ENCODE data around the gene ITGAD. TPM values are rescaled to one million over a fixed set of nuclear protein-coding genes. Genes with fewer than 3 reads are reported as not detected.

ITGAD gene
- total and polyA plus RNA-seq, 4 donors = 0.04 to 3.6 (median 2.1) TPM

DNA sequence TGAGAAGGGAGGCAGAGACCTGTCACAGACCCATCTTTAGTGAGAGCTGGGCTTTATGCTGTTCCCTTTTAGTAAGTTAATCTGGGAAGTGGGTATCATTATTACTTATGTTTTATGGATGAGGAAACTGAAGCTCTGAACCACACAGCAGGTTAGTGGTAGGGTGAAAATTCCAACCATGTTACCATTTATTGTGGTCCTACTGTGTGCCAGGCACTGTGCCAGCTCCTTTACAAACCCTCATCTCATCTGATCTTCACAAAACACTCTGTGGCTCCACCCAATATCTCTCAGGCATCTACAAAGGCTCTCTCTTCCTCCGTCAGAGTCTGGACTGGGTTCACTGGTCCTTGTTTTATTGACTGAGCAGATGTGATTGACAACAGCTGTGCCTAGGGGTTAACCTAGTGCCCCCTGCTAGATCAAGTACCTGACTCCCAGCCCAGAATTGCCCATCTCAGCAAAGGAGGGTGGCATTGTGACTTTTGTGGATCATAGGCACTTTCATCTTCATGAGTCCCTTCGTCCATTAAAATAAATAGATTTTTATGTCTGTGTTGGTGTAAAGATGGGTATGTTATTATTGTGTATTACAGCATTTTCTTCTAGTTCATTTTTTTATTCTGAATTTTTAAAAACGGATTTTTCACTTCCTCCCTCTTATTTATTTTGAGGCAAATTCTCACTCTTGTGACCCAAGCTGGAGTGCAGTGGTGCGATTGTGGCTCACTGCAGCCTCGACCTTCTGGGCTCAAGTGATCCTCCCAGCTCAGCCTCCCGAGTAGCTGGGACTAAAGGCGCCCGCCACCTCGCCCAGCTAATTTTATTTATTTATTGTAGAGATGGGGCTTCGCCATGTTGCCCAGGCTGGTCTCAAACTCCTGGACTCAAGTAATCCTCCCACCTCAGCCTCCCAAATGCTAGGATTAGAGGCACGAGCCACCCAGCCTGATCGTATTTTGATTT lies 81.9 kb downstream of the ITGAD start:
- 92% methylated on average over 12 of the region's 12 CpGs for WGBS
- Histone ChIP-seq H3K36me3 (ENCODE audit: control insufficient read depth in 4 of 4, insufficient read depth in 3 of 4, low read depth in 1 of 4, low read length in 3 of 4) (no peaks in the 10 kb centered on the region), H3K4me3 (ENCODE audit: low read depth in 1 of 3, low read length in 3 of 3) (no peak overlapping the region), H3K9me3 (ENCODE audit: control insufficient read depth in 4 of 4, low read length in 3 of 4) (no peaks in the 10 kb centered on the region), H3K27ac (ENCODE audit: low read depth in 1 of 2, low read length in 2 of 2) (no peak overlapping the region), H3K4me1 (ENCODE audit: control insufficient read depth in 4 of 4, insufficient read depth in 4 of 4, low read length in 3 of 4) (peaks cover 8 to 36% (median 24%) of the 10 kb centered on the region in 4 donors), H3K9ac (ENCODE audit: low read depth in 1 of 2, low read length in 2 of 2) (no peak overlapping the region), H3K27me3 (ENCODE audit: control insufficient read depth in 4 of 4, insufficient read depth in 4 of 4, low read length in 3 of 4) (no peaks in the 10 kb centered on the region)
- TF ChIP-seq RAD21 (IDR thresholded peaks at IDR 0.05) (no peak), HNF4A (conservative IDR thresholded peaks at IDR 0.05) (no peak), SP1 (IDR thresholded peaks at IDR 0.05) (no peak), YY1 (IDR thresholded peaks at IDR 0.05) (no peak), FOXA2 (IDR thresholded peaks at IDR 0.05) (no peak), NR2F2 (IDR thresholded peaks at IDR 0.05) (no peak), GABPA (IDR thresholded peaks at IDR 0.05 in 1 of 2, conservative IDR thresholded peaks at IDR 0.05 in 1 of 2) (no peak), FOXA1 (IDR thresholded peaks at IDR 0.05) (no peak)
- TF ChIP-seq, protein P1, sequence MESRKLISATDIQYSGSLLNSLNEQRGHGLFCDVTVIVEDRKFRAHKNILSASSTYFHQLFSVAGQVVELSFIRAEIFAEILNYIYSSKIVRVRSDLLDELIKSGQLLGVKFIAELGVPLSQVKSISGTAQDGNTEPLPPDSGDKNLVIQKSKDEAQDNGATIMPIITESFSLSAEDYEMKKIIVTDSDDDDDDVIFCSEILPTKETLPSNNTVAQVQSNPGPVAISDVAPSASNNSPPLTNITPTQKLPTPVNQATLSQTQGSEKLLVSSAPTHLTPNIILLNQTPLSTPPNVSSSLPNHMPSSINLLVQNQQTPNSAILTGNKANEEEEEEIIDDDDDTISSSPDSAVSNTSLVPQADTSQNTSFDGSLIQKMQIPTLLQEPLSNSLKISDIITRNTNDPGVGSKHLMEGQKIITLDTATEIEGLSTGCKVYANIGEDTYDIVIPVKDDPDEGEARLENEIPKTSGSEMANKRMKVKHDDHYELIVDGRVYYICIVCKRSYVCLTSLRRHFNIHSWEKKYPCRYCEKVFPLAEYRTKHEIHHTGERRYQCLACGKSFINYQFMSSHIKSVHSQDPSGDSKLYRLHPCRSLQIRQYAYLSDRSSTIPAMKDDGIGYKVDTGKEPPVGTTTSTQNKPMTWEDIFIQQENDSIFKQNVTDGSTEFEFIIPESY (IDR thresholded peaks at IDR 0.05) = no peak
- TF ChIP-seq, protein P2, sequence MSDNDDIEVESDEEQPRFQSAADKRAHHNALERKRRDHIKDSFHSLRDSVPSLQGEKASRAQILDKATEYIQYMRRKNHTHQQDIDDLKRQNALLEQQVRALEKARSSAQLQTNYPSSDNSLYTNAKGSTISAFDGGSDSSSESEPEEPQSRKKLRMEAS (IDR thresholded peaks at IDR 0.05) = no peak
- TF ChIP-seq, protein P3, sequence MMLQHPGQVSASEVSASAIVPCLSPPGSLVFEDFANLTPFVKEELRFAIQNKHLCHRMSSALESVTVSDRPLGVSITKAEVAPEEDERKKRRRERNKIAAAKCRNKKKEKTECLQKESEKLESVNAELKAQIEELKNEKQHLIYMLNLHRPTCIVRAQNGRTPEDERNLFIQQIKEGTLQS (IDR thresholded peaks at IDR 0.05) = no peak
- TF ChIP-seq, protein P4, sequence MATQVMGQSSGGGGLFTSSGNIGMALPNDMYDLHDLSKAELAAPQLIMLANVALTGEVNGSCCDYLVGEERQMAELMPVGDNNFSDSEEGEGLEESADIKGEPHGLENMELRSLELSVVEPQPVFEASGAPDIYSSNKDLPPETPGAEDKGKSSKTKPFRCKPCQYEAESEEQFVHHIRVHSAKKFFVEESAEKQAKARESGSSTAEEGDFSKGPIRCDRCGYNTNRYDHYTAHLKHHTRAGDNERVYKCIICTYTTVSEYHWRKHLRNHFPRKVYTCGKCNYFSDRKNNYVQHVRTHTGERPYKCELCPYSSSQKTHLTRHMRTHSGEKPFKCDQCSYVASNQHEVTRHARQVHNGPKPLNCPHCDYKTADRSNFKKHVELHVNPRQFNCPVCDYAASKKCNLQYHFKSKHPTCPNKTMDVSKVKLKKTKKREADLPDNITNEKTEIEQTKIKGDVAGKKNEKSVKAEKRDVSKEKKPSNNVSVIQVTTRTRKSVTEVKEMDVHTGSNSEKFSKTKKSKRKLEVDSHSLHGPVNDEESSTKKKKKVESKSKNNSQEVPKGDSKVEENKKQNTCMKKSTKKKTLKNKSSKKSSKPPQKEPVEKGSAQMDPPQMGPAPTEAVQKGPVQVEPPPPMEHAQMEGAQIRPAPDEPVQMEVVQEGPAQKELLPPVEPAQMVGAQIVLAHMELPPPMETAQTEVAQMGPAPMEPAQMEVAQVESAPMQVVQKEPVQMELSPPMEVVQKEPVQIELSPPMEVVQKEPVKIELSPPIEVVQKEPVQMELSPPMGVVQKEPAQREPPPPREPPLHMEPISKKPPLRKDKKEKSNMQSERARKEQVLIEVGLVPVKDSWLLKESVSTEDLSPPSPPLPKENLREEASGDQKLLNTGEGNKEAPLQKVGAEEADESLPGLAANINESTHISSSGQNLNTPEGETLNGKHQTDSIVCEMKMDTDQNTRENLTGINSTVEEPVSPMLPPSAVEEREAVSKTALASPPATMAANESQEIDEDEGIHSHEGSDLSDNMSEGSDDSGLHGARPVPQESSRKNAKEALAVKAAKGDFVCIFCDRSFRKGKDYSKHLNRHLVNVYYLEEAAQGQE (IDR thresholded peaks at IDR 0.05) = no peak
- DNase-seq (ENCODE audit: low spot score) = no peak

DNA sequence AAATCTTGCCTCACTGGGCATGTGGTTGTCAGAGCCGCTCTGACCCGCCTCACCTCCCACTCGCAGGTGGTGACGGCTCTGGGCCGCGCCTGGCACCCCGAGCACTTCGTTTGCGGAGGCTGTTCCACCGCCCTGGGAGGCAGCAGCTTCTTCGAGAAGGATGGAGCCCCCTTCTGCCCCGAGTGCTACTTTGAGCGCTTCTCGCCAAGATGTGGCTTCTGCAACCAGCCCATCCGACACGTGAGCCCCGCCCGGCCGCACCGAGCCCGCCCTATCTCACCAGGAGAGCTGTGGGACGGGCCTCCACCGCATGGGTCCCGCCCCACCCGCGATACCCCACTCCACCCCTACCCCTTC lies 82.8 kb downstream of the ITGAD start:
- Histone ChIP-seq H3K4me1 (ENCODE audit: control insufficient read depth in 4 of 4, insufficient read depth in 4 of 4, low read length in 3 of 4) (peaks cover 8 to 36% (median 24%) of the 10 kb centered on the region in 4 donors), H3K27ac (ENCODE audit: low read depth in 1 of 2, low read length in 2 of 2) (no peak overlapping the region), H3K27me3 (ENCODE audit: control insufficient read depth in 4 of 4, insufficient read depth in 4 of 4, low read length in 3 of 4) (no peaks in the 10 kb centered on the region), H3K9me3 (ENCODE audit: control insufficient read depth in 4 of 4, low read length in 3 of 4) (no peaks in the 10 kb centered on the region), H3K9ac (ENCODE audit: low read depth in 1 of 2, low read length in 2 of 2) (no peak overlapping the region), H3K4me3 (ENCODE audit: low read depth in 1 of 3, low read length in 3 of 3) (no peak overlapping the region), H3K36me3 (ENCODE audit: control insufficient read depth in 4 of 4, insufficient read depth in 3 of 4, low read depth in 1 of 4, low read length in 3 of 4) (no peaks in the 10 kb centered on the region)
- peak; percentile 67 for DNase-seq (ENCODE audit: low spot score)
- 62% methylated on average over 26 of the region's 26 CpGs for WGBS
- no peak for TF ChIP-seq NR2F2 (IDR thresholded peaks at IDR 0.05)
- no peak for TF ChIP-seq RXRA (IDR thresholded peaks at IDR 0.05)
- TF ChIP-seq FOXA1 (IDR thresholded peaks at IDR 0.05) = no peak
- no peak for TF ChIP-seq HNF4A (conservative IDR thresholded peaks at IDR 0.05)
- TF ChIP-seq, protein P1 (IDR thresholded peaks at IDR 0.05) = no peak
- TF ChIP-seq JUND (IDR thresholded peaks at IDR 0.05) = no peak
- TF ChIP-seq EGR1 (IDR thresholded peaks at IDR 0.05; ENCODE audit: low read depth in 2 of 2) = no peak
- TF ChIP-seq RAD21 (IDR thresholded peaks at IDR 0.05) = no peak
- TF ChIP-seq HNF4G (IDR thresholded peaks at IDR 0.05) = no peak
- TF ChIP-seq, protein P5, sequence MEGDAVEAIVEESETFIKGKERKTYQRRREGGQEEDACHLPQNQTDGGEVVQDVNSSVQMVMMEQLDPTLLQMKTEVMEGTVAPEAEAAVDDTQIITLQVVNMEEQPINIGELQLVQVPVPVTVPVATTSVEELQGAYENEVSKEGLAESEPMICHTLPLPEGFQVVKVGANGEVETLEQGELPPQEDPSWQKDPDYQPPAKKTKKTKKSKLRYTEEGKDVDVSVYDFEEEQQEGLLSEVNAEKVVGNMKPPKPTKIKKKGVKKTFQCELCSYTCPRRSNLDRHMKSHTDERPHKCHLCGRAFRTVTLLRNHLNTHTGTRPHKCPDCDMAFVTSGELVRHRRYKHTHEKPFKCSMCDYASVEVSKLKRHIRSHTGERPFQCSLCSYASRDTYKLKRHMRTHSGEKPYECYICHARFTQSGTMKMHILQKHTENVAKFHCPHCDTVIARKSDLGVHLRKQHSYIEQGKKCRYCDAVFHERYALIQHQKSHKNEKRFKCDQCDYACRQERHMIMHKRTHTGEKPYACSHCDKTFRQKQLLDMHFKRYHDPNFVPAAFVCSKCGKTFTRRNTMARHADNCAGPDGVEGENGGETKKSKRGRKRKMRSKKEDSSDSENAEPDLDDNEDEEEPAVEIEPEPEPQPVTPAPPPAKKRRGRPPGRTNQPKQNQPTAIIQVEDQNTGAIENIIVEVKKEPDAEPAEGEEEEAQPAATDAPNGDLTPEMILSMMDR (IDR thresholded peaks at IDR 0.05; ENCODE audit: low read depth, low read length, missing input control) = no peak
- no peak for TF ChIP-seq GABPA (IDR thresholded peaks at IDR 0.05 in 1 of 2, conservative IDR thresholded peaks at IDR 0.05 in 1 of 2)
- TF ChIP-seq YY1 (IDR thresholded peaks at IDR 0.05) = no peak
- no peak for TF ChIP-seq TAF1 (conservative IDR thresholded peaks at IDR 0.05)
- no peak for TF ChIP-seq SP1 (IDR thresholded peaks at IDR 0.05)
